ENCODE data around the gene STOML2. TPM values are rescaled to one million over a fixed set of nuclear protein-coding genes. Genes with fewer than 3 reads are reported as not detected.

STOML2 gene
- total and polyA plus RNA-seq, 2 experiments from 2014 or later = 114 to 210 TPM

DNA sequence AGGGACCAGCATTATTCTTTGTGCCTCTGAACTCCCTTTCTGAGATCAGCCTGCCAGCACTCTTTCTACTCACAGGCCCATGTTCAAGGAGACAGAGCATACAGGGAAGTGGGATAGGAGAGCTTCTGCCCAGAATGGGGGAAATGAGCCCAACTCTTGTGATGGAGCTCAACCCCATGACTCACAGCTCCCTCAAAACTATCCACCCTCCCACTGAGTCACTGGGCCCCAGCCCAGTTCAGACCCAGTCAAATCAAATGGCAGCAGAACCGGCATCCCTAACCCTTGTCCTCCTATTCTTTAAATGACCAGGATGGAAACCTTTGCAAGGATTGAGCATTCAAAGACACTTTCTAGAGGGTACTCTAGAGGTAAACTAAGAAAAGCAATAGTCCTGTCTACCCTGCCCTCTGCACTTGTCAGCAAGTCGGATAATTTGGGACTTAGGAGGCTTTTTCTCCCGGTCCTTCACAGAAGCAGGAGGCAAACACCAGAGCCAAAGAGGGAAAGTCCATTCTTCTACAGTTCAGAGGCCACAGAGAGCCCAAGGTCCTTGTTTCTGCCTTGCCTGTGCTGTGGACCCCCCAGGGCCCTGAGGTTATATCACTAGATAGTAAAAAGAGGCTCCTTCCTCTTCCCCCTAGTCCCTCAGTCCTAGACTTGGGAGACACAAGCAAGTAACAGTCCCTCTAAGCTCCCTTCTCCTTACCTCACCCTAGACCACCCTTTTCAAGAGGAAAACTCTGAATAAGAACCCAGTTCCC, 9.5 kb upstream of the STOML2 start:
- H3K27ac ChIP-seq (ENCODE audit: low read depth) = no peak overlapping the region
- ATAC-seq (no peak), DNase-seq (ENCODE audit: low spot score) (no peak)
- no peaks in the 10 kb centered on the region; the same call in 2 of the 3 replicates for H3K36me3 Mint-ChIP-seq (ENCODE audit: low read depth)
- H3K4me1 ChIP-seq (ENCODE audit: insufficient read depth) = peaks cover 16% of the 10 kb centered on the region
- no peaks in the 10 kb centered on the region for H3K27me3 ChIP-seq (ENCODE audit: insufficient read depth)
- TF ChIP-seq EZH2phosphoT487 (IDR thresholded peaks at IDR 0.05; ENCODE audit: unreplicated experiment) = no peak
- TF ChIP-seq ZNF331 (CRISPR knock-in tag; IDR thresholded peaks at IDR 0.05; ENCODE audit: low read depth) = no peak
- TF ChIP-seq, protein P1, sequence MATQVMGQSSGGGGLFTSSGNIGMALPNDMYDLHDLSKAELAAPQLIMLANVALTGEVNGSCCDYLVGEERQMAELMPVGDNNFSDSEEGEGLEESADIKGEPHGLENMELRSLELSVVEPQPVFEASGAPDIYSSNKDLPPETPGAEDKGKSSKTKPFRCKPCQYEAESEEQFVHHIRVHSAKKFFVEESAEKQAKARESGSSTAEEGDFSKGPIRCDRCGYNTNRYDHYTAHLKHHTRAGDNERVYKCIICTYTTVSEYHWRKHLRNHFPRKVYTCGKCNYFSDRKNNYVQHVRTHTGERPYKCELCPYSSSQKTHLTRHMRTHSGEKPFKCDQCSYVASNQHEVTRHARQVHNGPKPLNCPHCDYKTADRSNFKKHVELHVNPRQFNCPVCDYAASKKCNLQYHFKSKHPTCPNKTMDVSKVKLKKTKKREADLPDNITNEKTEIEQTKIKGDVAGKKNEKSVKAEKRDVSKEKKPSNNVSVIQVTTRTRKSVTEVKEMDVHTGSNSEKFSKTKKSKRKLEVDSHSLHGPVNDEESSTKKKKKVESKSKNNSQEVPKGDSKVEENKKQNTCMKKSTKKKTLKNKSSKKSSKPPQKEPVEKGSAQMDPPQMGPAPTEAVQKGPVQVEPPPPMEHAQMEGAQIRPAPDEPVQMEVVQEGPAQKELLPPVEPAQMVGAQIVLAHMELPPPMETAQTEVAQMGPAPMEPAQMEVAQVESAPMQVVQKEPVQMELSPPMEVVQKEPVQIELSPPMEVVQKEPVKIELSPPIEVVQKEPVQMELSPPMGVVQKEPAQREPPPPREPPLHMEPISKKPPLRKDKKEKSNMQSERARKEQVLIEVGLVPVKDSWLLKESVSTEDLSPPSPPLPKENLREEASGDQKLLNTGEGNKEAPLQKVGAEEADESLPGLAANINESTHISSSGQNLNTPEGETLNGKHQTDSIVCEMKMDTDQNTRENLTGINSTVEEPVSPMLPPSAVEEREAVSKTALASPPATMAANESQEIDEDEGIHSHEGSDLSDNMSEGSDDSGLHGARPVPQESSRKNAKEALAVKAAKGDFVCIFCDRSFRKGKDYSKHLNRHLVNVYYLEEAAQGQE (IDR thresholded peaks at IDR 0.05; ENCODE audit: unreplicated experiment) = no peak
- no peak for TF ChIP-seq CREB1 (CRISPR knock-in tag; IDR thresholded peaks at IDR 0.05; ENCODE audit: low read depth)
- TF ChIP-seq, protein P2, sequence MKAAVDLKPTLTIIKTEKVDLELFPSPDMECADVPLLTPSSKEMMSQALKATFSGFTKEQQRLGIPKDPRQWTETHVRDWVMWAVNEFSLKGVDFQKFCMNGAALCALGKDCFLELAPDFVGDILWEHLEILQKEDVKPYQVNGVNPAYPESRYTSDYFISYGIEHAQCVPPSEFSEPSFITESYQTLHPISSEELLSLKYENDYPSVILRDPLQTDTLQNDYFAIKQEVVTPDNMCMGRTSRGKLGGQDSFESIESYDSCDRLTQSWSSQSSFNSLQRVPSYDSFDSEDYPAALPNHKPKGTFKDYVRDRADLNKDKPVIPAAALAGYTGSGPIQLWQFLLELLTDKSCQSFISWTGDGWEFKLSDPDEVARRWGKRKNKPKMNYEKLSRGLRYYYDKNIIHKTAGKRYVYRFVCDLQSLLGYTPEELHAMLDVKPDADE (IDR thresholded peaks at IDR 0.05) = no peak
- TF ChIP-seq NANOG (IDR thresholded peaks at IDR 0.05; ENCODE audit: borderline replicate concordance) = no peak
- no peak for TF ChIP-seq POLR2AphosphoS5 (IDR thresholded peaks at IDR 0.05; ENCODE audit: low read depth)
- no peak for TF ChIP-seq EZH2 (IDR thresholded peaks at IDR 0.05; ENCODE audit: low read depth, unreplicated experiment)
- TF ChIP-seq, protein P3, sequence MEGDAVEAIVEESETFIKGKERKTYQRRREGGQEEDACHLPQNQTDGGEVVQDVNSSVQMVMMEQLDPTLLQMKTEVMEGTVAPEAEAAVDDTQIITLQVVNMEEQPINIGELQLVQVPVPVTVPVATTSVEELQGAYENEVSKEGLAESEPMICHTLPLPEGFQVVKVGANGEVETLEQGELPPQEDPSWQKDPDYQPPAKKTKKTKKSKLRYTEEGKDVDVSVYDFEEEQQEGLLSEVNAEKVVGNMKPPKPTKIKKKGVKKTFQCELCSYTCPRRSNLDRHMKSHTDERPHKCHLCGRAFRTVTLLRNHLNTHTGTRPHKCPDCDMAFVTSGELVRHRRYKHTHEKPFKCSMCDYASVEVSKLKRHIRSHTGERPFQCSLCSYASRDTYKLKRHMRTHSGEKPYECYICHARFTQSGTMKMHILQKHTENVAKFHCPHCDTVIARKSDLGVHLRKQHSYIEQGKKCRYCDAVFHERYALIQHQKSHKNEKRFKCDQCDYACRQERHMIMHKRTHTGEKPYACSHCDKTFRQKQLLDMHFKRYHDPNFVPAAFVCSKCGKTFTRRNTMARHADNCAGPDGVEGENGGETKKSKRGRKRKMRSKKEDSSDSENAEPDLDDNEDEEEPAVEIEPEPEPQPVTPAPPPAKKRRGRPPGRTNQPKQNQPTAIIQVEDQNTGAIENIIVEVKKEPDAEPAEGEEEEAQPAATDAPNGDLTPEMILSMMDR (conservative IDR thresholded peaks at IDR 0.05; ENCODE audit: low read depth in 2 of 2) = no peak
- TF ChIP-seq ZNF114 (CRISPR knock-in tag; IDR thresholded peaks at IDR 0.05) = no peak
- TF ChIP-seq STAT1 (IDR thresholded peaks at IDR 0.05; ENCODE audit: unreplicated experiment) = no peak
- TF ChIP-seq JUNB (IDR thresholded peaks at IDR 0.05; ENCODE audit: unreplicated experiment) = no peak
- TF ChIP-seq, protein P4, sequence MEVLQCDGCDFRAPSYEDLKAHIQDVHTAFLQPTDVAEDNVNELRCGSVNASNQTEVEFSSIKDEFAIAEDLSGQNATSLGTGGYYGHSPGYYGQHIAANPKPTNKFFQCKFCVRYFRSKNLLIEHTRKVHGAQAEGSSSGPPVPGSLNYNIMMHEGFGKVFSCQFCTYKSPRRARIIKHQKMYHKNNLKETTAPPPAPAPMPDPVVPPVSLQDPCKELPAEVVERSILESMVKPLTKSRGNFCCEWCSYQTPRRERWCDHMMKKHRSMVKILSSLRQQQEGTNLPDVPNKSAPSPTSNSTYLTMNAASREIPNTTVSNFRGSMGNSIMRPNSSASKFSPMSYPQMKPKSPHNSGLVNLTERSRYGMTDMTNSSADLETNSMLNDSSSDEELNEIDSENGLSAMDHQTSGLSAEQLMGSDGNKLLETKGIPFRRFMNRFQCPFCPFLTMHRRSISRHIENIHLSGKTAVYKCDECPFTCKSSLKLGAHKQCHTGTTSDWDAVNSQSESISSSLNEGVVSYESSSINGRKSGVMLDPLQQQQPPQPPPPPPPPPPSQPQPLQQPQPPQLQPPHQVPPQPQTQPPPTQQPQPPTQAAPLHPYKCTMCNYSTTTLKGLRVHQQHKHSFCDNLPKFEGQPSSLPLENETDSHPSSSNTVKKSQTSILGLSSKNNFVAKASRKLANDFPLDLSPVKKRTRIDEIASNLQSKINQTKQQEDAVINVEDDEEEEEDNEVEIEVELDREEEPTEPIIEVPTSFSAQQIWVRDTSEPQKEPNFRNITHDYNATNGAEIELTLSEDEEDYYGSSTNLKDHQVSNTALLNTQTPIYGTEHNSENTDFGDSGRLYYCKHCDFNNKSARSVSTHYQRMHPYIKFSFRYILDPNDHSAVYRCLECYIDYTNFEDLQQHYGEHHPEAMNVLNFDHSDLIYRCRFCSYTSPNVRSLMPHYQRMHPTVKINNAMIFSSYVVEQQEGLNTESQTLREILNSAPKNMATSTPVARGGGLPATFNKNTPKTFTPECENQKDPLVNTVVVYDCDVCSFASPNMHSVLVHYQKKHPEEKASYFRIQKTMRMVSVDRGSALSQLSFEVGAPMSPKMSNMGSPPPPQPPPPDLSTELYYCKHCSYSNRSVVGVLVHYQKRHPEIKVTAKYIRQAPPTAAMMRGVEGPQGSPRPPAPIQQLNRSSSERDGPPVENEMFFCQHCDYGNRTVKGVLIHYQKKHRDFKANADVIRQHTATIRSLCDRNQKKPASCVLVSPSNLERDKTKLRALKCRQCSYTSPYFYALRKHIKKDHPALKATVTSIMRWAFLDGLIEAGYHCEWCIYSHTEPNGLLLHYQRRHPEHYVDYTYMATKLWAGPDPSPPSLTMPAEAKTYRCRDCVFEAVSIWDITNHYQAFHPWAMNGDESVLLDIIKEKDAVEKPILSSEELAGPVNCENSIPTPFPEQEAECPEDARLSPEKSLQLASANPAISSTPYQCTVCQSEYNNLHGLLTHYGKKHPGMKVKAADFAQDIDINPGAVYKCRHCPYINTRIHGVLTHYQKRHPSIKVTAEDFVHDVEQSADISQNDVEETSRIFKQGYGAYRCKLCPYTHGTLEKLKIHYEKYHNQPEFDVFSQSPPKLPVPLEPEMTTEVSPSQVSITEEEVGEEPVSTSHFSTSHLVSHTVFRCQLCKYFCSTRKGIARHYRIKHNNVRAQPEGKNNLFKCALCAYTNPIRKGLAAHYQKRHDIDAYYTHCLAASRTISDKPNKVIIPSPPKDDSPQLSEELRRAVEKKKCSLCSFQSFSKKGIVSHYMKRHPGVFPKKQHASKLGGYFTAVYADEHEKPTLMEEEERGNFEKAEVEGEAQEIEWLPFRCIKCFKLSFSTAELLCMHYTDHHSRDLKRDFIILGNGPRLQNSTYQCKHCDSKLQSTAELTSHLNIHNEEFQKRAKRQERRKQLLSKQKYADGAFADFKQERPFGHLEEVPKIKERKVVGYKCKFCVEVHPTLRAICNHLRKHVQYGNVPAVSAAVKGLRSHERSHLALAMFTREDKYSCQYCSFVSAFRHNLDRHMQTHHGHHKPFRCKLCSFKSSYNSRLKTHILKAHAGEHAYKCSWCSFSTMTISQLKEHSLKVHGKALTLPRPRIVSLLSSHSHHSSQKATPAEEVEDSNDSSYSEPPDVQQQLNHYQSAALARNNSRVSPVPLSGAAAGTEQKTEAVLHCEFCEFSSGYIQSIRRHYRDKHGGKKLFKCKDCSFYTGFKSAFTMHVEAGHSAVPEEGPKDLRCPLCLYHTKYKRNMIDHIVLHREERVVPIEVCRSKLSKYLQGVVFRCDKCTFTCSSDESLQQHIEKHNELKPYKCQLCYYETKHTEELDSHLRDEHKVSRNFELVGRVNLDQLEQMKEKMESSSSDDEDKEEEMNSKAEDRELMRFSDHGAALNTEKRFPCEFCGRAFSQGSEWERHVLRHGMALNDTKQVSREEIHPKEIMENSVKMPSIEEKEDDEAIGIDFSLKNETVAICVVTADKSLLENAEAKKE (CRISPR knock-in tag; IDR thresholded peaks at IDR 0.05) = no peak
- H3K79me2 ChIP-seq (replicated peaks; ENCODE audit: insufficient read depth) = peaks cover 16% of the 10 kb centered on the region; the same call in 1 of the 2 replicates
- no peak overlapping the region for H3K27ac Mint-ChIP-seq
- no peaks in the 10 kb centered on the region for H3K36me3 ChIP-seq (ENCODE audit: insufficient read depth)
- H3K9me2 ChIP-seq (ENCODE audit: insufficient read depth) = no peaks in the 10 kb centered on the region
- peak overlapping the region; percentile 78; the same call in 2 of the 3 replicates for H3K4me3 Mint-ChIP-seq
- H4K20me1 ChIP-seq (replicated peaks; ENCODE audit: insufficient read depth) = no peaks in the 10 kb centered on the region
- H3K4me2 ChIP-seq = peak overlapping the region; percentile 78
- H2AFZ ChIP-seq = no peak overlapping the region
- peak overlapping the region; percentile 46; the same call in 1 of the 2 replicates for H3K4me3 ChIP-seq
- H3F3A ChIP-seq (replicated peaks; ENCODE audit: low read depth) = 0 out of 2 replicates have a peak, but pooled peaks cover 7% of the 10 kb centered on the region
- H3K9me3 Mint-ChIP-seq = no peaks in the 10 kb centered on the region
- peaks cover 16% of the 10 kb centered on the region for H3K27me3 Mint-ChIP-seq (ENCODE audit: insufficient read depth, low read depth, poor library complexity)
- peaks cover 39% of the 10 kb centered on the region for H3K4me1 Mint-ChIP-seq
